ENCODE measurements around the gene TXNDC15. TPM values are rescaled to one million over a fixed set of nuclear protein-coding genes. Genes with fewer than 3 reads are reported as not detected.

Gene TXNDC15
- total and polyA plus RNA-seq, 2 of the 13 experiments (the other 11 are each of a cell fraction or from before 2014, with no cell fraction given) = 22.2 to 49.9 TPM

DNA sequence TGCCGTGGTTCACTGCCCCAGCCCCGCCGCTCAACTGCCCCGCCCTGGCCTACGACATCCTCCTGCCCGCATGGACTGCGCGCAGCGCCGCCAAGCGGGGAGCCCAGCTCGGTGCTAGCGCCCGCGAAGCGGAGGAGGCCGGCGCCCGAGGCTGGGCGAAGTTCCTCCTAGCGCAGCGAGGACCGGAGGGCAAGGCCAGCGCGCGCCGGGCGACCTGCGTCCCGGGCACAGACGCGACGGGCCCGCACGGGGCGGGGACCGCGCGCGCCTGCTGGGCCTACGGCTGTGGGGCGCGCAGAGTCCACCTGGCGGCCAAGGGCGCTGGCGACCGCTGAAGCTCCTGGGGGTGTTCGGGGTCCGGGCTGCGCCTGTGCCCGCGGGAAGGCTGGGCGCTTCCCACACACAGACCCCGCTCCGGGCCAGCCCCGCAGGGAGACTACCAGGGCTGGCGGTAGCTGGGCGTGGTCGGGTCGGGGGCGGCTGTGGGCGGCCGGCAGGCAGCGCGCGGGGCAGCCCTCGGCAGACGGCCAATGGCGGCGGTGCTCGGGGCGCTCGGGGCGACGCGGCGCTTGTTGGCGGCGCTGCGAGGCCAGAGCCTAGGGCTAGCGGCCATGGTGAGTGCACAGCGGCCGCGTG lies 30.6 kb downstream of the TXNDC15 start, which contains the start of gene PCBD2 (continued):
- TF ChIP-seq, protein P1, sequence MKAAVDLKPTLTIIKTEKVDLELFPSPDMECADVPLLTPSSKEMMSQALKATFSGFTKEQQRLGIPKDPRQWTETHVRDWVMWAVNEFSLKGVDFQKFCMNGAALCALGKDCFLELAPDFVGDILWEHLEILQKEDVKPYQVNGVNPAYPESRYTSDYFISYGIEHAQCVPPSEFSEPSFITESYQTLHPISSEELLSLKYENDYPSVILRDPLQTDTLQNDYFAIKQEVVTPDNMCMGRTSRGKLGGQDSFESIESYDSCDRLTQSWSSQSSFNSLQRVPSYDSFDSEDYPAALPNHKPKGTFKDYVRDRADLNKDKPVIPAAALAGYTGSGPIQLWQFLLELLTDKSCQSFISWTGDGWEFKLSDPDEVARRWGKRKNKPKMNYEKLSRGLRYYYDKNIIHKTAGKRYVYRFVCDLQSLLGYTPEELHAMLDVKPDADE (CRISPR knock-in tag; IDR thresholded peaks at IDR 0.05) = 0 out of 2 replicates have a peak, but pooled peaks have one; percentile 13
- TF ChIP-seq, protein P2, sequence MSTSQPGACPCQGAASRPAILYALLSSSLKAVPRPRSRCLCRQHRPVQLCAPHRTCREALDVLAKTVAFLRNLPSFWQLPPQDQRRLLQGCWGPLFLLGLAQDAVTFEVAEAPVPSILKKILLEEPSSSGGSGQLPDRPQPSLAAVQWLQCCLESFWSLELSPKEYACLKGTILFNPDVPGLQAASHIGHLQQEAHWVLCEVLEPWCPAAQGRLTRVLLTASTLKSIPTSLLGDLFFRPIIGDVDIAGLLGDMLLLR (CRISPR knock-in tag; IDR thresholded peaks at IDR 0.05) = peak; percentile 73
- no peak for TF ChIP-seq RORA (CRISPR knock-in tag; IDR thresholded peaks at IDR 0.05)
- TF ChIP-seq ERF (CRISPR knock-in tag; IDR thresholded peaks at IDR 0.05) = peak; percentile 74
- TF ChIP-seq TRAFD1 (CRISPR knock-in tag; IDR thresholded peaks at IDR 0.05; ENCODE audit: borderline replicate concordance) = no peak
- TF ChIP-seq, protein P3, sequence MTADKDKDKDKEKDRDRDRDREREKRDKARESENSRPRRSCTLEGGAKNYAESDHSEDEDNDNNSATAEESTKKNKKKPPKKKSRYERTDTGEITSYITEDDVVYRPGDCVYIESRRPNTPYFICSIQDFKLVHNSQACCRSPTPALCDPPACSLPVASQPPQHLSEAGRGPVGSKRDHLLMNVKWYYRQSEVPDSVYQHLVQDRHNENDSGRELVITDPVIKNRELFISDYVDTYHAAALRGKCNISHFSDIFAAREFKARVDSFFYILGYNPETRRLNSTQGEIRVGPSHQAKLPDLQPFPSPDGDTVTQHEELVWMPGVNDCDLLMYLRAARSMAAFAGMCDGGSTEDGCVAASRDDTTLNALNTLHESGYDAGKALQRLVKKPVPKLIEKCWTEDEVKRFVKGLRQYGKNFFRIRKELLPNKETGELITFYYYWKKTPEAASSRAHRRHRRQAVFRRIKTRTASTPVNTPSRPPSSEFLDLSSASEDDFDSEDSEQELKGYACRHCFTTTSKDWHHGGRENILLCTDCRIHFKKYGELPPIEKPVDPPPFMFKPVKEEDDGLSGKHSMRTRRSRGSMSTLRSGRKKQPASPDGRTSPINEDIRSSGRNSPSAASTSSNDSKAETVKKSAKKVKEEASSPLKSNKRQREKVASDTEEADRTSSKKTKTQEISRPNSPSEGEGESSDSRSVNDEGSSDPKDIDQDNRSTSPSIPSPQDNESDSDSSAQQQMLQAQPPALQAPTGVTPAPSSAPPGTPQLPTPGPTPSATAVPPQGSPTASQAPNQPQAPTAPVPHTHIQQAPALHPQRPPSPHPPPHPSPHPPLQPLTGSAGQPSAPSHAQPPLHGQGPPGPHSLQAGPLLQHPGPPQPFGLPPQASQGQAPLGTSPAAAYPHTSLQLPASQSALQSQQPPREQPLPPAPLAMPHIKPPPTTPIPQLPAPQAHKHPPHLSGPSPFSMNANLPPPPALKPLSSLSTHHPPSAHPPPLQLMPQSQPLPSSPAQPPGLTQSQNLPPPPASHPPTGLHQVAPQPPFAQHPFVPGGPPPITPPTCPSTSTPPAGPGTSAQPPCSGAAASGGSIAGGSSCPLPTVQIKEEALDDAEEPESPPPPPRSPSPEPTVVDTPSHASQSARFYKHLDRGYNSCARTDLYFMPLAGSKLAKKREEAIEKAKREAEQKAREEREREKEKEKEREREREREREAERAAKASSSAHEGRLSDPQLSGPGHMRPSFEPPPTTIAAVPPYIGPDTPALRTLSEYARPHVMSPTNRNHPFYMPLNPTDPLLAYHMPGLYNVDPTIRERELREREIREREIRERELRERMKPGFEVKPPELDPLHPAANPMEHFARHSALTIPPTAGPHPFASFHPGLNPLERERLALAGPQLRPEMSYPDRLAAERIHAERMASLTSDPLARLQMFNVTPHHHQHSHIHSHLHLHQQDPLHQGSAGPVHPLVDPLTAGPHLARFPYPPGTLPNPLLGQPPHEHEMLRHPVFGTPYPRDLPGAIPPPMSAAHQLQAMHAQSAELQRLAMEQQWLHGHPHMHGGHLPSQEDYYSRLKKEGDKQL (CRISPR knock-in tag; IDR thresholded peaks at IDR 0.05; ENCODE audit: low read depth) = no peak
- TF ChIP-seq MTF2 (CRISPR knock-in tag; IDR thresholded peaks at IDR 0.05; ENCODE audit: borderline replicate concordance) = no peak
- TF ChIP-seq ZC3H13 (CRISPR knock-in tag; IDR thresholded peaks at IDR 0.05) = peak; percentile 91; the same call in 1 of the 2 replicates
- no peak for TF ChIP-seq ZEB1 (IDR thresholded peaks at IDR 0.05; ENCODE audit: insufficient replicate concordance, low read depth)
- TF ChIP-seq ZNF282 (IDR thresholded peaks at IDR 0.05; ENCODE audit: partially characterized antibody) = no peak
- TF ChIP-seq SRF (IDR thresholded peaks at IDR 0.05; ENCODE audit: low read depth, low read length) = no peak
- TF ChIP-seq ZBTB39 (CRISPR knock-in tag; IDR thresholded peaks at IDR 0.05) = no peak
- TF ChIP-seq PRPF4 (IDR thresholded peaks at IDR 0.05; ENCODE audit: low read depth, low read length, poor library complexity, severe bottlenecking) = no peak
- no peak; the same call in 1 of the 2 replicates for TF ChIP-seq ZBTB26 (CRISPR knock-in tag; IDR thresholded peaks at IDR 0.05; ENCODE audit: borderline replicate concordance)
- no peak for TF ChIP-seq ZNF382 (CRISPR knock-in tag; IDR thresholded peaks at IDR 0.05; ENCODE audit: borderline replicate concordance)
- TF ChIP-seq NFKB2 (CRISPR knock-in tag; IDR thresholded peaks at IDR 0.05; ENCODE audit: borderline replicate concordance) = no peak; the same call in 1 of the 2 replicates

Measured in HepG2 (cell line).